Transverse colon (tissue), 4 donors: ENCODE data around the gene UBAC2. TPM values are rescaled to one million over a fixed set of nuclear protein-coding genes. Genes with fewer than 3 reads are reported as not detected.
A peak's percentile ranks its signal among the peaks of the same experiment; 100 is the strongest.

Experiments
- DNase-seq: peaks from one replicate; pipeline ENCODE4 v3.0.0-alpha.2; 2019
- H3K27ac ChIP-seq, 4 donors: fragments of 200-600 bp; sonication (generic); 2 replicates each; pipeline ENCODE4 v1.5.1; 2016 to 2018; ENCODE audit warnings: inconsistent platforms in 4 of 4
- H3K27me3 ChIP-seq: fragments of 200-600 bp; sonication (generic); 2 replicates; pipeline ENCODE4 v1.5.1; 2017; ENCODE audit warnings: inconsistent platforms
- H3K36me3 ChIP-seq, 4 donors: fragments of 200-600 bp; sonication (generic); 2 replicates each; pipeline ENCODE4 v1.5.1; 2017 to 2019; ENCODE audit warnings: inconsistent platforms in 4 of 4
- H3K4me1 ChIP-seq, 4 donors: fragments of 200-600 bp; sonication (generic); 2 replicates each; pipeline ENCODE4 v1.5.1; 2017 to 2020; ENCODE audit warnings: inconsistent platforms in 4 of 4
- H3K4me3 ChIP-seq, 4 donors: fragments of 200-600 bp; sonication (generic); 1 replicate in 1 of 4; 2 replicates in 3 of 4; pipeline versions ENCODE4 v1.5.1 to v1.6.1; 2017 to 2019; ENCODE audit warnings: inconsistent platforms in 4 of 4
- H3K9me3 ChIP-seq, 2 donors: fragments of 200-600 bp; sonication (generic); 2 replicates each; pipeline ENCODE4 v1.5.1; 2017 to 2019; ENCODE audit warnings: inconsistent platforms in 2 of 2
- CTCF ChIP-seq, 5 experiments: fragments of 200-600 bp in 3 of 5; fragments of 450-650 bp in 2 of 5; sonication (generic) in 3 of 5; IDR thresholded peaks; 1 replicate in 2 of 5; 2 replicates in 3 of 5; pipeline ENCODE4 v1.5.1; 2016 to 2017; ENCODE audit warnings: antibody characterized with exemption in 5 of 5, inconsistent platforms in 3 of 5, mild to moderate bottlenecking in 2 of 5, moderate library complexity in 1 of 5
- EP300 ChIP-seq: sonication (generic); formaldehyde crosslinking; IDR thresholded peaks from one replicate; pipeline ENCODE4 v1.6.1; 2017; ENCODE audit warnings: antibody characterized with exemption, low read depth
- POLR2A ChIP-seq: fragments of 450-650 bp; IDR thresholded peaks from one replicate; pipeline ENCODE4 v1.6.1; 2016; ENCODE audit warnings: antibody characterized with exemption, mild to moderate bottlenecking, moderate library complexity
- POLR2AphosphoS5 ChIP-seq, 3 donors: sonication (generic); formaldehyde crosslinking; IDR thresholded peaks; one replicate each; pipeline ENCODE4 v1.6.1; 2016; ENCODE audit warnings: antibody characterized with exemption in 3 of 3
- WGBS, 2 donors: methylation state at CpG; one replicate each; pipeline ENCODE4 v1.1.5; 2018; ENCODE audit warnings: low coverage in 1 of 2; 5-methylcytosine and 5-hydroxymethylcytosine counted together
- in situ Hi-C, 4 donors: fragments of 200-750 bp; cut with MboI; loops; one replicate each; pipeline versions ENCODE4 v1.15.0 to v1.15.1; 2017; ENCODE audit warnings: low sequenced_read_pairs in 3 of 4, low pct_ligation_motif_present in 1 of 4, low pct_unique_long_range_greater_than_20kb in 1 of 4
- intact Hi-C: fragments of 100-400 bp; cut with DNase I; formaldehyde crosslinking; loops from one replicate; pipeline ENCODE4 v1.15.1; 2023; ENCODE audit warnings: low total_unique reads
- total RNA-seq, 4 donors: library from RNA; depleted of rRNA; stranded (reverse); fragments of >200 nt; gene quantifications; one replicate each; pipeline ENCODE4 v1.1.0, GENCODE V29; 2016

Gene UBAC2
- total RNA-seq, 4 donors from 2014 or later, result 34.4 to 77.3 (median 66.5) TPM

GRCh38 chr13:99298056-99298455 lies 97.4 kb downstream of the UBAC2 start:
- DNase-seq, result no peak
- peak overlapping the region in 2 of 4 donors; percentile 27 to 33 for H3K27ac ChIP-seq
- 74 to 83% methylated on average over 2 of the region's 2 CpGs for WGBS, 2 donors
- peaks cover 0 to 49% (median 8%) of the 10 kb centered on the region in 4 donors for H3K4me1 ChIP-seq
- TF ChIP-seq EP300, result no peak
- TF ChIP-seq POLR2A, result no peak
- no peak for TF ChIP-seq CTCF (IDR thresholded peaks at IDR 0.05)
- TF ChIP-seq POLR2AphosphoS5 (IDR thresholded peaks at IDR 0.05), result no peak
- no peaks in the 10 kb centered on the region for H3K27me3 ChIP-seq
- in situ Hi-C loops (no loop called here), intact Hi-C loops (no loop called here)
- H3K4me3 ChIP-seq, result no peak overlapping the region
- H3K36me3 ChIP-seq, result no peaks in the 10 kb centered on the region
- H3K9me3 ChIP-seq, result no peaks in the 10 kb centered on the region

- WGBS, 2 donors, result 70 to 75% methylated on average over 4 of the region's 4 CpGs
- H3K4me3 ChIP-seq, result no peak overlapping the region
- in situ Hi-C loops (no loop called here), intact Hi-C loops (no loop called here)
- no peaks in the 10 kb centered on the region for H3K27me3 ChIP-seq
- no peaks in the 10 kb centered on the region for H3K9me3 ChIP-seq
- TF ChIP-seq EP300 (no peak), CTCF (IDR thresholded peaks at IDR 0.05) (no peak), POLR2A (no peak), POLR2AphosphoS5 (IDR thresholded peaks at IDR 0.05) (no peak)
- no peak for DNase-seq
- peak overlapping the region in 3 of 4 donors; percentile 3 to 60 (median 17) for H3K27ac ChIP-seq
- peaks cover 0 to 37% (median under 1%) of the 10 kb centered on the region in 4 donors for H3K4me1 ChIP-seq
- no peaks in the 10 kb centered on the region for H3K36me3 ChIP-seq
These were observed 98.7 kb downstream of the UBAC2 start for GRCh38 chr13:99299256-99299919.

- Histone ChIP-seq H3K4me1 (peaks cover 0 to 32% (median 0%) of the 10 kb centered on the region in 4 donors), H3K9me3 (no peaks in the 10 kb centered on the region), H3K27me3 (no peaks in the 10 kb centered on the region), H3K36me3 (no peaks in the 10 kb centered on the region), H3K27ac (peak overlapping the region in 3 of 4 donors; percentile 0 to 60 (median 32)), H3K4me3 (no peak overlapping the region)
- in situ Hi-C loops (no loop called here), intact Hi-C loops (loop anchor here (2.0 kb wide), 1 partner anchor 21 kb away; no protein-coding TSS in a partner anchor)
- TF ChIP-seq CTCF (IDR thresholded peaks at IDR 0.05), result no peak
- no peak for DNase-seq
- 75% methylated on average over 4 of the region's 4 CpGs; no CpG with 5 or more reads in 1 of the 2 donors for WGBS, 2 donors
These were observed 99.3 kb downstream of the UBAC2 start for GRCh38 chr13:99299920-99300341.

GRCh38 chr13:99301056-99301838 lies 100.6 kb downstream of the UBAC2 start:
- no peak for TF ChIP-seq EP300
- TF ChIP-seq POLR2AphosphoS5 (IDR thresholded peaks at IDR 0.05), result no peak
- TF ChIP-seq CTCF (IDR thresholded peaks at IDR 0.05), result no peak
- no peak for TF ChIP-seq POLR2A
- H3K27ac ChIP-seq, result peak overlapping the region; percentile 55 to 76 (median 62)
- in situ Hi-C loops, result no loop called here
- H3K4me1 ChIP-seq, result peaks cover 0 to 19% (median 0%) of the 10 kb centered on the region in 4 donors
- WGBS, 2 donors, result 80 to 82% methylated on average over 5 to 7 of the region's 7 CpGs
- no peaks in the 10 kb centered on the region for H3K9me3 ChIP-seq
- no peaks in the 10 kb centered on the region for H3K27me3 ChIP-seq
- no peak overlapping the region for H3K4me3 ChIP-seq
- no peak for DNase-seq
- no peaks in the 10 kb centered on the region for H3K36me3 ChIP-seq
- intact Hi-C loops, result loop anchor here (2.0 kb wide), 1 partner anchor 22 kb away; no protein-coding TSS in a partner anchor
